SK-N-SH treated with all-trans-retinoic acid at 6 μM for 48 hours (cell line): ENCODE measurements around the gene HTR4.

Experiments
- ATAC-seq: fragments of 200-7000 bp; cut with Tn5 transposase; 3 replicates; pipeline ENCODE4 v1.9.1; 2020; ENCODE audit warnings: mild to moderate bottlenecking, moderate library complexity
- ARNTL ChIP-seq: fragments of 450-650 bp; formaldehyde crosslinking; IDR thresholded peaks from 2 replicates; pipeline ENCODE4 v1.5.0; 2020; ENCODE audit warnings: low read depth, mild to moderate bottlenecking, moderate library complexity, borderline replicate concordance
- BACH2 ChIP-seq: fragments of 250-450 bp; sonication (Bioruptor Pico); IDR thresholded peaks from 2 replicates; pipeline ENCODE4 v1.9.0; 2021; ENCODE audit warnings: mild to moderate bottlenecking, borderline replicate concordance
- CSDC2 ChIP-seq: fragments of 250-450 bp; sonication (Bioruptor Pico); IDR thresholded peaks from 2 replicates; pipeline ENCODE4 v1.5.0; 2020; ENCODE audit warnings: mild to moderate bottlenecking, moderate library complexity
- ESRRG ChIP-seq: fragments of 250-450 bp; sonication (Bioruptor Pico); IDR thresholded peaks from 2 replicates; pipeline ENCODE4 v1.6.1; 2021; ENCODE audit warnings: mild to moderate bottlenecking
- GLIS3 ChIP-seq: fragments of 250-450 bp; sonication (Bioruptor Pico); IDR thresholded peaks from 2 replicates; pipeline ENCODE4 v1.5.0; 2020; ENCODE audit warnings: mild to moderate bottlenecking, moderate library complexity
- ISL1 ChIP-seq: fragments of 250-450 bp; sonication (Bioruptor Pico); IDR thresholded peaks from 2 replicates; pipeline ENCODE4 v2.1.2; 2022; ENCODE audit warnings: mild to moderate bottlenecking, moderate library complexity
- OSR1 ChIP-seq: fragments of 250-450 bp; sonication (Bioruptor Pico); IDR thresholded peaks from 2 replicates; pipeline ENCODE4 v1.8.0; 2022; ENCODE audit warnings: moderate library complexity, mild to moderate bottlenecking, inconsistent platforms
- PPARA ChIP-seq: fragments of 250-450 bp; sonication (Bioruptor Pico); IDR thresholded peaks from 2 replicates; pipeline ENCODE4 v1.5.0; 2020; ENCODE audit warnings: mild to moderate bottlenecking, borderline replicate concordance
- RARB ChIP-seq: fragments of 250-450 bp; sonication (Bioruptor Pico); IDR thresholded peaks from 2 replicates; pipeline ENCODE4 v1.8.0; 2021; ENCODE audit warnings: mild to moderate bottlenecking, moderate library complexity
- SNAI2 ChIP-seq: fragments of 250-450 bp; sonication (Bioruptor Pico); IDR thresholded peaks from 2 replicates; pipeline ENCODE4 v1.5.0; 2020; ENCODE audit warnings: mild to moderate bottlenecking, moderate library complexity
- TOX ChIP-seq: fragments of 250-450 bp; sonication (Bioruptor Pico); IDR thresholded peaks from 2 replicates; pipeline ENCODE4 v1.8.0; 2021; ENCODE audit warnings: mild to moderate bottlenecking, moderate library complexity, borderline replicate concordance
- ZC3H10 ChIP-seq: fragments of 250-450 bp; sonication (Bioruptor Pico); IDR thresholded peaks from 2 replicates; pipeline ENCODE4 v1.5.1; 2021; ENCODE audit warnings: mild to moderate bottlenecking, moderate library complexity
- ZFP3 ChIP-seq: fragments of 250-450 bp; sonication (Bioruptor Pico); IDR thresholded peaks from 2 replicates; pipeline ENCODE4 v1.5.0; 2020; ENCODE audit warnings: mild to moderate bottlenecking, moderate library complexity
- ZFP30 ChIP-seq: fragments of 450-650 bp; formaldehyde crosslinking; IDR thresholded peaks from 2 replicates; pipeline ENCODE4 v1.5.0; 2022; ENCODE audit warnings: mild to moderate bottlenecking, moderate library complexity
- ZNF565 ChIP-seq: fragments of 450-650 bp; formaldehyde crosslinking; conservative IDR thresholded peaks from 2 replicates; pipeline ENCODE4 v1.5.0; 2020; ENCODE audit warnings: low read depth, mild to moderate bottlenecking, moderate library complexity
- ZNF70 ChIP-seq: fragments of 450-650 bp; formaldehyde crosslinking; IDR thresholded peaks from 2 replicates; pipeline ENCODE4 v1.5.0; 2020; ENCODE audit warnings: mild to moderate bottlenecking, moderate library complexity
- ZNF8 ChIP-seq: fragments of 450-650 bp; formaldehyde crosslinking; IDR thresholded peaks from 2 replicates; pipeline ENCODE4 v1.5.0; 2020; ENCODE audit warnings: mild to moderate bottlenecking, moderate library complexity
- TF ChIP-seq, protein P1 (sequence below): fragments of 250-450 bp; sonication (Bioruptor Pico); IDR thresholded peaks from 2 replicates; pipeline ENCODE4 v1.8.0; 2020; ENCODE audit warnings: mild to moderate bottlenecking, moderate library complexity, borderline replicate concordance
- TF ChIP-seq, protein P2 (sequence below): fragments of 250-450 bp; sonication (Bioruptor Pico); IDR thresholded peaks from 2 replicates; pipeline ENCODE4 v1.5.1; 2021; ENCODE audit warnings: mild to moderate bottlenecking, moderate library complexity
- TF ChIP-seq, protein P3 (sequence below): fragments of 250-450 bp; sonication (Bioruptor Pico); IDR thresholded peaks from 2 replicates; pipeline ENCODE4 v1.8.0; 2021; ENCODE audit warnings: low read depth, mild to moderate bottlenecking, moderate library complexity, borderline replicate concordance
- TF ChIP-seq, protein P4 (sequence below): fragments of 250-450 bp; sonication (Bioruptor Pico); IDR thresholded peaks from 2 replicates; pipeline ENCODE4 v1.5.1; 2020; ENCODE audit warnings: low read depth, mild to moderate bottlenecking, moderate library complexity
- TF ChIP-seq, protein P5 (sequence below): fragments of 250-450 bp; sonication (Bioruptor Pico); IDR thresholded peaks from 2 replicates; pipeline ENCODE4 v1.5.0; 2020; ENCODE audit warnings: mild to moderate bottlenecking, moderate library complexity

The HTR4 gene

DNA sequence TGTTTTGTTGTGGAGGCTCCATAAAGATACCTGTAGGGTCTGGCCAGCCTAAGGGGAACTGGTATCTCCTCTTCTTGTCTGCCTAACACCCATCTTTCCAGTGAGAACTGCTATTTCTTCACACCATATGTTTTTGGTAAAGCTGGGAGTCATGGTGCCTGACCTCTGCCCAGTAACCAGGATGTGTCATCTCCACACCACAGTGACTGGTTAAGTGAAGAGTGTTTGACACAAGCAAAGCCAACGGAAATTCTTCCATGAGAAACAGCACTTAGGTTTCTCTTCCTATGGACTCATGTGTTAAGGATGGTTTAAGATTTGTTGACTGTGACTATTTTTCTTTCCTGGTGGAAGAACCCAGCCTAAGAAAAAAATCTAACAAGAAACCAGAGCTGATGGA is 111.5 kb downstream of the HTR4 start:
- no peak for ATAC-seq
- TF ChIP-seq ZFP3 (CRISPR knock-in tag): no peak
- TF ChIP-seq ESRRG (CRISPR knock-in tag): no peak
- TF ChIP-seq SNAI2 (CRISPR knock-in tag): no peak
- TF ChIP-seq ZNF70 (CRISPR knock-in tag): no peak
- TF ChIP-seq, protein P1, sequence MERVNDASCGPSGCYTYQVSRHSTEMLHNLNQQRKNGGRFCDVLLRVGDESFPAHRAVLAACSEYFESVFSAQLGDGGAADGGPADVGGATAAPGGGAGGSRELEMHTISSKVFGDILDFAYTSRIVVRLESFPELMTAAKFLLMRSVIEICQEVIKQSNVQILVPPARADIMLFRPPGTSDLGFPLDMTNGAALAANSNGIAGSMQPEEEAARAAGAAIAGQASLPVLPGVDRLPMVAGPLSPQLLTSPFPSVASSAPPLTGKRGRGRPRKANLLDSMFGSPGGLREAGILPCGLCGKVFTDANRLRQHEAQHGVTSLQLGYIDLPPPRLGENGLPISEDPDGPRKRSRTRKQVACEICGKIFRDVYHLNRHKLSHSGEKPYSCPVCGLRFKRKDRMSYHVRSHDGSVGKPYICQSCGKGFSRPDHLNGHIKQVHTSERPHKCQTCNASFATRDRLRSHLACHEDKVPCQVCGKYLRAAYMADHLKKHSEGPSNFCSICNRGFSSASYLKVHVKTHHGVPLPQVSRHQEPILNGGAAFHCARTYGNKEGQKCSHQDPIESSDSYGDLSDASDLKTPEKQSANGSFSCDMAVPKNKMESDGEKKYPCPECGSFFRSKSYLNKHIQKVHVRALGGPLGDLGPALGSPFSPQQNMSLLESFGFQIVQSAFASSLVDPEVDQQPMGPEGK (CRISPR knock-in tag): no peak
- TF ChIP-seq TOX (CRISPR knock-in tag): no peak
- no peak for TF ChIP-seq ISL1
- no peak for TF ChIP-seq ARNTL (CRISPR knock-in tag)
- TF ChIP-seq PPARA (CRISPR knock-in tag): no peak

DNA sequence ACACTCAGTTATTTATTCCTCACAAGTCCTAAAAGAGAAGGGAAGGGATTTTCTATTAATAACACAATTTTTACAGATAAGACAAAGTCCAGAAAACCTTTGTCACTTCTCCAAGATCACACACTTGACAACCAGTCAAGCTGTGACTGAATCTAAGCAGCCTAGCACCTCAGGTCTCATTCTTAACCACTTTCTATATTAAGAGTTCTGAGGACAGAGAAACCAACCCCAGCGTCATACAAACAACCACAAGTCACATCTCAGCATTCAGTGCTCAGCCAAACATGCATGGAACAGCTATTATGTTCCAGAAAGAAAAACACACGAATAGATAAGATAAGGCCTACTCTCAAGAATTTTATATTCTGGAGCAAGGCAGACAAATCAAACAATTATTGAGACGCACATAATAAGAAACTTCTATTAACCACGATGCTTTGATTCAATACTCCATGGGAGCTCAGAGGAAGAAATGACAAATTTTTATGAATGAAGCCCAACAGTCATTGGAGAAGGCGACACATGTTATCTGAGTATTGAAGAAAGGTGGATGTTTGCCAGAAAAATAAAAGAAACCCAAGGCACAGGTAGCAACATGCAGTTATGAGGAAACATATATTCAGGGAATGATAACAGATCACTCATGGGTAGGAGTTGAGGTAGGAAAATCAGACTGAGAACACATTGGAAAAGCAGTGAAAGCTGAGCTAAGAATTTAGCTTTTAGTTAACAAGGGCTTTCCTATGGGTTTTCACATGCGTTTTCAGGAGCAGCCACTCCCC is 113.1 kb downstream of the HTR4 start:
- ATAC-seq: no peak
- no peak for TF ChIP-seq ZNF565 (CRISPR knock-in tag)
- TF ChIP-seq GLIS3: no peak
- no peak for TF ChIP-seq ISL1
- no peak for TF ChIP-seq BACH2 (CRISPR knock-in tag)
- TF ChIP-seq, protein P1 (CRISPR knock-in tag): no peak
- no peak for TF ChIP-seq OSR1 (CRISPR knock-in tag)
- no peak for TF ChIP-seq ZFP30 (CRISPR knock-in tag)
- TF ChIP-seq, protein P2, sequence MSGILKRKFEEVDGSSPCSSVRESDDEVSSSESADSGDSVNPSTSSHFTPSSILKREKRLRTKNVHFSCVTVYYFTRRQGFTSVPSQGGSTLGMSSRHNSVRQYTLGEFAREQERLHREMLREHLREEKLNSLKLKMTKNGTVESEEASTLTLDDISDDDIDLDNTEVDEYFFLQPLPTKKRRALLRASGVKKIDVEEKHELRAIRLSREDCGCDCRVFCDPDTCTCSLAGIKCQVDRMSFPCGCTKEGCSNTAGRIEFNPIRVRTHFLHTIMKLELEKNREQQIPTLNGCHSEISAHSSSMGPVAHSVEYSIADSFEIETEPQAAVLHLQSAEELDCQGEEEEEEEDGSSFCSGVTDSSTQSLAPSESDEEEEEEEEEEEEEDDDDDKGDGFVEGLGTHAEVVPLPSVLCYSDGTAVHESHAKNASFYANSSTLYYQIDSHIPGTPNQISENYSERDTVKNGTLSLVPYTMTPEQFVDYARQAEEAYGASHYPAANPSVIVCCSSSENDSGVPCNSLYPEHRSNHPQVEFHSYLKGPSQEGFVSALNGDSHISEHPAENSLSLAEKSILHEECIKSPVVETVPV (CRISPR knock-in tag): no peak
- no peak for TF ChIP-seq ZC3H10
- TF ChIP-seq, protein P3, sequence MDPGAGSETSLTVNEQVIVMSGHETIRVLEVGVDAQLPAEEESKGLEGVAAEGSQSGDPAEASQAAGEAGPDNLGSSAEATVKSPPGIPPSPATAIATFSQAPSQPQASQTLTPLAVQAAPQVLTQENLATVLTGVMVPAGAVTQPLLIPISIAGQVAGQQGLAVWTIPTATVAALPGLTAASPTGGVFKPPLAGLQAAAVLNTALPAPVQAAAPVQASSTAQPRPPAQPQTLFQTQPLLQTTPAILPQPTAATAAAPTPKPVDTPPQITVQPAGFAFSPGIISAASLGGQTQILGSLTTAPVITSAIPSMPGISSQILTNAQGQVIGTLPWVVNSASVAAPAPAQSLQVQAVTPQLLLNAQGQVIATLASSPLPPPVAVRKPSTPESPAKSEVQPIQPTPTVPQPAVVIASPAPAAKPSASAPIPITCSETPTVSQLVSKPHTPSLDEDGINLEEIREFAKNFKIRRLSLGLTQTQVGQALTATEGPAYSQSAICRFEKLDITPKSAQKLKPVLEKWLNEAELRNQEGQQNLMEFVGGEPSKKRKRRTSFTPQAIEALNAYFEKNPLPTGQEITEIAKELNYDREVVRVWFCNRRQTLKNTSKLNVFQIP (CRISPR knock-in tag): no peak
- TF ChIP-seq TOX (CRISPR knock-in tag): no peak
- TF ChIP-seq RARB (CRISPR knock-in tag): no peak
- TF ChIP-seq, protein P4, sequence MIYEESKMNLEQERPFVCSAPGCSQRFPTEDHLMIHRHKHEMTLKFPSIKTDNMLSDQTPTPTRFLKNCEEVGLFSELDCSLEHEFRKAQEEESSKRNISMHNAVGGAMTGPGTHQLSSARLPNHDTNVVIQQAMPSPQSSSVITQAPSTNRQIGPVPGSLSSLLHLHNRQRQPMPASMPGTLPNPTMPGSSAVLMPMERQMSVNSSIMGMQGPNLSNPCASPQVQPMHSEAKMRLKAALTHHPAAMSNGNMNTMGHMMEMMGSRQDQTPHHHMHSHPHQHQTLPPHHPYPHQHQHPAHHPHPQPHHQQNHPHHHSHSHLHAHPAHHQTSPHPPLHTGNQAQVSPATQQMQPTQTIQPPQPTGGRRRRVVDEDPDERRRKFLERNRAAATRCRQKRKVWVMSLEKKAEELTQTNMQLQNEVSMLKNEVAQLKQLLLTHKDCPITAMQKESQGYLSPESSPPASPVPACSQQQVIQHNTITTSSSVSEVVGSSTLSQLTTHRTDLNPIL (CRISPR knock-in tag): no peak
- TF ChIP-seq, protein P5, sequence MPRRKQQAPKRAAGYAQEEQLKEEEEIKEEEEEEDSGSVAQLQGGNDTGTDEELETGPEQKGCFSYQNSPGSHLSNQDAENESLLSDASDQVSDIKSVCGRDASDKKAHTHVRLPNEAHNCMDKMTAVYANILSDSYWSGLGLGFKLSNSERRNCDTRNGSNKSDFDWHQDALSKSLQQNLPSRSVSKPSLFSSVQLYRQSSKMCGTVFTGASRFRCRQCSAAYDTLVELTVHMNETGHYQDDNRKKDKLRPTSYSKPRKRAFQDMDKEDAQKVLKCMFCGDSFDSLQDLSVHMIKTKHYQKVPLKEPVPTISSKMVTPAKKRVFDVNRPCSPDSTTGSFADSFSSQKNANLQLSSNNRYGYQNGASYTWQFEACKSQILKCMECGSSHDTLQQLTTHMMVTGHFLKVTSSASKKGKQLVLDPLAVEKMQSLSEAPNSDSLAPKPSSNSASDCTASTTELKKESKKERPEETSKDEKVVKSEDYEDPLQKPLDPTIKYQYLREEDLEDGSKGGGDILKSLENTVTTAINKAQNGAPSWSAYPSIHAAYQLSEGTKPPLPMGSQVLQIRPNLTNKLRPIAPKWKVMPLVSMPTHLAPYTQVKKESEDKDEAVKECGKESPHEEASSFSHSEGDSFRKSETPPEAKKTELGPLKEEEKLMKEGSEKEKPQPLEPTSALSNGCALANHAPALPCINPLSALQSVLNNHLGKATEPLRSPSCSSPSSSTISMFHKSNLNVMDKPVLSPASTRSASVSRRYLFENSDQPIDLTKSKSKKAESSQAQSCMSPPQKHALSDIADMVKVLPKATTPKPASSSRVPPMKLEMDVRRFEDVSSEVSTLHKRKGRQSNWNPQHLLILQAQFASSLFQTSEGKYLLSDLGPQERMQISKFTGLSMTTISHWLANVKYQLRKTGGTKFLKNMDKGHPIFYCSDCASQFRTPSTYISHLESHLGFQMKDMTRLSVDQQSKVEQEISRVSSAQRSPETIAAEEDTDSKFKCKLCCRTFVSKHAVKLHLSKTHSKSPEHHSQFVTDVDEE: no peak
- no peak for TF ChIP-seq ESRRG (CRISPR knock-in tag)
- no peak for TF ChIP-seq ARNTL (CRISPR knock-in tag)
- TF ChIP-seq SNAI2 (CRISPR knock-in tag): no peak
- no peak for TF ChIP-seq PPARA (CRISPR knock-in tag)
- TF ChIP-seq CSDC2 (CRISPR knock-in tag): no peak
- no peak for TF ChIP-seq ZNF8 (CRISPR knock-in tag)
- TF ChIP-seq, all 23 proteins: peak for 0
